ENCODE measurements around the gene MAP3K6.

Gene MAP3K6

DNA sequence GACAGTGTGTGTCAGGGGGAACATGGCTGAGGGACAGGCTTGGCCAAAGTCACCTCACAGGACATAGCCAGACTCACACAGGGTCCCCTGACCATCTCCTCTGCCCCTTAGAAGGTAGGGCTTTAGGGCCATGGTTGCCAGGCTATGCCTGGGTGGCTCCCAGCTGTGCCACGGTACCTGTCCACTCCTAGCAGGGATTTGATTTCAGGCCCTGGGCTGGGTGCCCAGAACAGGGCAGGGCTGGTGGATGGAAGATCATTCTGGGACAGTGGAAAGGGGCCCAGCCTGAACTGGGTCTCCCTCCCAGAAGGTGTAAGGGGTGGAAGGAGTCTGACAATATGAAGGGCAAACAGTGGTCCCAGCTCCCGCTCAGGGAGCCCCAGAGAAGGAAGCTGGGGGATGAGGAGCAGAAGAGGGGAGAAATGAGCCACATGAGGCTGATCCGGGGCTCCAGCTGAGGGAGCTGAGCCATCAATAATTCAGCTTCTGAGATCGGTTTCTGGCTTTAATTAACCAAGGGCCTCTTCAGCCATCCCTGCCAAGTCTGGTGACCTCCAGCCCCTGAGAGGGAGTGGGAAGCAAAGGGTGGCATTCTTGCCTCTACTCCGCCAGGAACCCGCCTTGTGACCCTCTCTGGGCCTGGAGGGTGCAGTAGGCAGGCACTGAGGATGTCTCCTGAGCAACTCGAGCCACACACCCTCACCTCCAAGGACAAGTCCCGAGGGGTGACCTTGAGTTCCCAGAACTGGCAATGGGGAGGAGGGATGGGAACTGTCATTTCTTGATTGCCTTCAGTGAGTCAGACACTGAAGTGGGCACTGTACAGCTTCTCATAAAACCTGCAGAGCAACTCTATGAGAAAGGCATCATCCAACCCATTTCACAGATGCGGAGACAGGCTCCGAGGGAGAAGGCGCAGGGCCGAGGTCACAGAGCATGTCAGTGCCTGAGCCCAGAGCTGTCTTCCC lies 14.3 kb upstream of the MAP3K6 start:
- Mint-ChIP-seq H3K27ac (ENCODE audit: low read depth) (peak overlapping the region; percentile 16), H3K4me1 (no peaks in the 10 kb centered on the region), H3K27me3 (no peaks in the 10 kb centered on the region), H3K4me3 (no peak overlapping the region), H3K36me3 (ENCODE audit: insufficient read depth) (peaks cover 1% of the 10 kb centered on the region), H3K9me3 (no peaks in the 10 kb centered on the region)
- ATAC-seq (replicated peaks; ENCODE audit: extremely low read depth, poor library complexity, severe bottlenecking) (no peak), DNase-seq (ENCODE audit: low spot score in 2 of 2) (no peak)

GRCh38 chr1:27380224-27380623 lies 13.5 kb upstream of the MAP3K6 start:
- no peaks in the 10 kb centered on the region for H3K4me1 Mint-ChIP-seq
- no peaks in the 10 kb centered on the region for H3K9me3 Mint-ChIP-seq
- no peaks in the 10 kb centered on the region for H3K27me3 Mint-ChIP-seq
- ATAC-seq (replicated peaks; ENCODE audit: extremely low read depth, poor library complexity, severe bottlenecking) (no peak), DNase-seq (ENCODE audit: low spot score in 2 of 2) (no peak)
- peaks cover 1% of the 10 kb centered on the region for H3K36me3 Mint-ChIP-seq (ENCODE audit: insufficient read depth)
- no peak overlapping the region for H3K27ac Mint-ChIP-seq (ENCODE audit: low read depth)
- no peak overlapping the region for H3K4me3 Mint-ChIP-seq

GRCh38 chr1:27379564-27380122 lies 12.9 kb upstream of the MAP3K6 start:
- Mint-ChIP-seq H3K27ac (ENCODE audit: low read depth) (no peak overlapping the region), H3K4me3 (no peak overlapping the region), H3K9me3 (no peaks in the 10 kb centered on the region)

DNA sequence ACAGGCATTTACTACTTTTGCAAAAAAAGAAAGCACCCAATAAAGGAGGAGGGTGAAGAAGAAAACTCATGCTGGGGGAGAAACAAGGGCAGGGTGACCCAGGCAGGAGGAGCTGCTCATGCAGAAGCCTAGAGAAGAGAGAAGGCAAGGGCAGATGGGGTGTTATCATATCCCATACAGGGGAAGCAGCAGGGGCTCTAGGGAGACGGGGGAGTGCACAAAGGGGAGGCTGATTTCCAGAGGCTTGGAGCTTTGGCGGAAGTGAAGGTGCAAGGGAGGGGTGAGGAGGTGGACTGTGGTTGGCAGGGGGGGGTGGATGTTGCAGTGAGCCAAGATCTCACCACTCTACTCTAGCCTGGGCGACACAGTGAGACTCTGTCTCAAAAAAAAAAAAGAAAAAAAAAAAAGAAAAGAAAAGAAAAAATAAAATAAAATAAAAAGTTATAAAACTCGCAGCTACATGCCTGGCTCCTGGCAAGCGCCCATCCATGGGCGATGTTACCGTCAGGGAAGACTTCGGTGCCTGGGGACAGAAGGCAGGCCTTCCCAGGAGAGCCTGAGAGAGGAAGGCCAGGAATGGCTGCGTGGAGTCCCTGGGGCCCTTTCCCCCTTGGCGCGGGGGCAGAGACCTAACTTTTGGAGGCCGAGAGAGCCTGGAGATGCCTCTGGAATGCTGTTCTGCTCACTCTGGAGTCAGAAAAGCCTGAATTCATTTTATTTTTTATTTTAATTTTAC lies 11.2 kb upstream of the MAP3K6 start:
- no peak for ATAC-seq (replicated peaks; ENCODE audit: extremely low read depth, poor library complexity, severe bottlenecking)
- H3K4me1 Mint-ChIP-seq, result no peaks in the 10 kb centered on the region
- H3K36me3 Mint-ChIP-seq (ENCODE audit: insufficient read depth), result peaks cover 1% of the 10 kb centered on the region
- no peak for DNase-seq (ENCODE audit: low spot score in 2 of 2)
- no peaks in the 10 kb centered on the region for H3K27me3 Mint-ChIP-seq
- H3K4me3 Mint-ChIP-seq, result no peak overlapping the region
- H3K27ac Mint-ChIP-seq (ENCODE audit: low read depth), result no peak overlapping the region
- no peaks in the 10 kb centered on the region for H3K9me3 Mint-ChIP-seq

More at GRCh38 chr1:27379564-27380122, 12.9 kb upstream of the MAP3K6 start:
- DNase-seq (ENCODE audit: low spot score in 2 of 2) (no peak), ATAC-seq (replicated peaks; ENCODE audit: extremely low read depth, poor library complexity, severe bottlenecking) (no peak)
- Mint-ChIP-seq H3K4me1 (no peaks in the 10 kb centered on the region), H3K36me3 (ENCODE audit: insufficient read depth) (peaks cover 1% of the 10 kb centered on the region), H3K27me3 (no peaks in the 10 kb centered on the region)

DNA sequence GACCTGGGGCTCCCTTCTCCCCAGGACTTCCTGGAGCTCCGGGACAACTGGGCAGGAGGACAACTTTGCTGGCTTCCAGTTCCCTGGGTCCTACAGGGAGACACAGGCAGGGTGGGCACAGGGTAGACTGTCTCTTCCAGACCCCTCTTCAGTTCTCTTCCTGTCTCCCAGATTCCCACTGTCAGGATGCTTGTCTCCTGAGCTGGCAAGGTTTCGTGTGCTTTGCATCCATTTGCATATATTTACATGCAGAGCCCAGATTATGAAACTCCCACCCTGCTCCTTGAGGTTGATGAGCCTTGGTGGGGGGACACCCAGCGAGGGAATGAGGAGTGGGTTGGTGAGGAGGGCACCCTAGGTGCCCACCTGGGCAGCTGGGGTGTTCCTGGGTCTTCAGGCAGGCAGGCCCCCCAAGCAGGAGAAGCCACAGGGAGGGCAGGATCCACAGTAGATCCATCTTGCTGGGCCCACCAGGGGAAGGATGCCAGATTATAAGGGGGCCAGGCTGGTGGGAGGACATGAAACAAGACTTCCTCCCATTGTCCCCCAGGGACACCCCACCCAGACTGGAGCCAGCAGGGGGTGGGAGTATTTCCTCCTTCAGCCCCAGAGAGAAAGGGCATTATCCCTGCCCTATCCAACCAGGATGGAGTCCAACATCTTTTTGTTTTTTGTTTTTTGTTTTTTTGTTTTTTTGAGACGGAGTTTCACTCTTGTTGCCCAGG lies 7.8 kb upstream of the MAP3K6 start, which contains the start of gene FCN3:
Gene FCN3, minus strand, starts transcription at position 463 of the 725 bp plus-strand sequence. Its CDS starts 6 bp downstream, at position 457.
- ATAC-seq (replicated peaks; ENCODE audit: extremely low read depth, poor library complexity, severe bottlenecking) (no peak), DNase-seq (ENCODE audit: low spot score in 2 of 2) (no peak)
- Mint-ChIP-seq H3K36me3 (ENCODE audit: insufficient read depth) (no peaks in the 10 kb centered on the region), H3K27ac (ENCODE audit: low read depth) (no peak within 1 kb of the TSS), H3K4me3 (no peak within 1 kb of the TSS), H3K27me3 (no peaks in the 10 kb centered on the region), H3K4me1 (no peaks in the 10 kb centered on the region), H3K9me3 (no peaks in the 10 kb centered on the region)

DNA sequence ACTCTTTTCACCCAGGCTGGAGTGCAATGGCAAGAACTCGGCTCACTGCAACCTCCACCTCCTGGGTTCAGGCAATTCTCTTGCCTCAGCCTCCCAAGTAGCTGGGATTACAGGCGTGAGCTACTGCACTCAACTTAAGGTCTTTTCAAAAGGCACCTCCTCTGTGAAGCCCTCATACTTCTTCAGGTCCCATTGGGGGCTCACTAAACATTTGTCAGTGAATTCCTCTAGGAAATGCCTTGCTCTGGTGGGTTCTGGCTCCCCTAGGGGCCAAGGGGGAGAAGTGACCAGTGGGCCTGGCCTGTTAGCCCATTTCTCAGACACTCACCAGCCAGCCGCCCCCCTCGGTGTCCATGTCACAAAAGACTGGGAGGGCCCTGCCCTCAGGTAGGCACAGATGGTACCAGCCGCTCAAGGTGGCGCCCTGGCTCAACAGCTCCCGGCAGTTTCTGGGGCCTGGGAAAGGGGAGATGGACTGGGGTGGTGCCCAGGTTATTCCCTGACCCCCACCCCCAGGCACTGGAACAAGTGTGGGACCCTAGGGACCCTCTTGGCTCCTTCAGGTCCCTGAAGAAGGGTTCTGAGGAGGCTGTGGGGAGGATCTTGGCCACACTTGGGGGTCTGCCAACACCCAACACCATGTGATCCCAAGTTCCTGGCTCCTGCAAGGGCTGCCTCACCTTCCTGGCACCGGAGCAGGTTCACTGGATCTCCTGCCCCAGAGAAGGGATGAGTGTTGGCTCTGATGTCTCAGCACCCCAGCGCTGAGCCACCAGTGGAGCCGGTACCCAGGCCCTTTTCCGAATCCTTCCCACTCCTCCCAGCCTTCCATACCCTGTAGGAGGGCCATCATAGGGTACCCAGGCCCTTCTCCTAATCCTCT lies 6.3 kb upstream of the MAP3K6 start:
- Mint-ChIP-seq H3K27me3 (no peaks in the 10 kb centered on the region), H3K4me1 (peaks cover 8% of the 10 kb centered on the region), H3K9me3 (no peaks in the 10 kb centered on the region), H3K27ac (ENCODE audit: low read depth) (no peak overlapping the region), H3K36me3 (ENCODE audit: insufficient read depth) (no peaks in the 10 kb centered on the region), H3K4me3 (no peak overlapping the region)
- ATAC-seq (replicated peaks; ENCODE audit: extremely low read depth, poor library complexity, severe bottlenecking) (no peak), DNase-seq (ENCODE audit: low spot score in 2 of 2) (no peak)

DNA sequence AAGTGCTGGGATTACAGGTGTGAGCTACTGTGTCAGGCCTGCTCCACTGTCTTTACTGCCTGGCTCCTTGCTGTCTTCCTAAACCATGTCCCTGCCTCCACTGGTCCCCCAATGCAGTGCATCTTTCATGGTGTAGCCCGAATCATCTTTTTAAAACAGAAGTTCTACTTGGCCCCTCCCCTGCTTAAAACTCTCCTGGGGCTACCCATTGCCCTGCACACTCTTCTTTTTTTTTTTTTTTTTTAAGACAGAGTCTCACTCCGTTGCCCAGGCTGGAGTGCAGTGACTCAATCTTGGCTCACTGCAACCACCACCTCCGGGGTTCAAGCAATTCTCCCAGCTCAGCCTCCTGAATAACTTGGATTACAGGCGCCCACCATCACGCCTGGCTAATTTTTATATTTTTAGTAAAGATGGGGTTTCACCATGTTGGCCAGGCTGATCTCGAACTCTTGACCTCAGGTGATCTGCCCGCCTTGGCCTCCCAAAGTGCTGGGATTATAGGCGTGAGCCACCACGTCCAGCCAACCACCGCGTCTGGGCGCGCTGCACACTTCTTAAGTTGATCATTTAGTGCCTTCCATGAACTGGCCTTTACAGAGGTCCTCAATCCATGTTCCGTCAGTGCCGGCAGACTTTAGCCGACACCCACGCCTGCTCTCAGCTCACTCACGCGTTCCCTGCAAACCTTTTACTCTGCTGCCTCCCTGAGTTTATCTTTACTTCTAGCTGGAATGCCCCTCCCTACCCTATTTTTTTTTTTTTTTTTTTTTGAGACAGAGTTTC lies 5.5 kb upstream of the MAP3K6 start:
- ATAC-seq (replicated peaks; ENCODE audit: extremely low read depth, poor library complexity, severe bottlenecking) (no peak), DNase-seq (ENCODE audit: low spot score in 2 of 2) (no peak)
- Mint-ChIP-seq H3K27ac (ENCODE audit: low read depth) (no peak overlapping the region), H3K9me3 (no peaks in the 10 kb centered on the region), H3K4me1 (peaks cover 8% of the 10 kb centered on the region), H3K36me3 (ENCODE audit: insufficient read depth) (no peaks in the 10 kb centered on the region), H3K27me3 (no peaks in the 10 kb centered on the region), H3K4me3 (no peak overlapping the region)

DNA sequence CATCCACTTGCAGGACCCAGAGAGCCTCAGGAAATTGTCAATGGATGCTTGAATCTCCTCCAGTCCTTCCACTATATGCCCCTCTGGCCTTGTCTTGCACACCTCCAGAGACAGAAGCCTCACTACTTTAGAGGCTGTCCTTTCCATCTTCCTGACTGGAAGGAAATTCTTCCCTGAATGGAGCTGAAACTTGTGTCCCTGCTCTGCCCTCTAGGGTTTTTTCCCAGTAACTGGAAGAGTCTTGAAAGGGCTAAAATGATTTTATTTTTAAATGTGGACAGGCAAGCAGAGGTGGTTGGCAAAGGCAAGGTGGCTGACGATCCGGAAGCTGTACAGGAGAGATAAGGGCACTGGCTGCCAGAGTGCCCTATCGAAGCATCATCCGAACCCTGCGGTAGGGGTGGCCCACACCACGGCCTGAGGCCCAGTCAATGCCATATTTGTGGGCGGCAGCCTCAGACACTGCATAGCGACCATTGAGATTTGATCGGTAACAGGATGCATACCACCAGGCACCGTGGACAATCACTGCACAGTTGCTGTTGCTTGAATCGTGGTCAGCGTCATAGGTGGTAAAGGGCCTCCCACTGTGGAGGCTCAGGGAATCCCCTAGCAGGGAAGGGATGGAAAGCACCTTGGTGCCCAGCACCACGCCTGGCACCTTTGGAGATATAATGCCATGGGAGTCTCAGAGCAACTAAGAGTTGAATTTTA lies 2.3 kb upstream of the MAP3K6 start:
- DNase-seq (ENCODE audit: low spot score in 2 of 2) (no peak), ATAC-seq (replicated peaks; ENCODE audit: extremely low read depth, poor library complexity, severe bottlenecking) (no peak)
- H3K4me1 Mint-ChIP-seq, result peaks cover 27% of the 10 kb centered on the region
- no peaks in the 10 kb centered on the region for H3K9me3 Mint-ChIP-seq
- H3K36me3 Mint-ChIP-seq (ENCODE audit: insufficient read depth), result no peaks in the 10 kb centered on the region
- H3K27ac Mint-ChIP-seq (ENCODE audit: low read depth), result no peak overlapping the region
- no peaks in the 10 kb centered on the region for H3K27me3 Mint-ChIP-seq
- H3K4me3 Mint-ChIP-seq, result no peak overlapping the region

- H3K27ac Mint-ChIP-seq (ENCODE audit: low read depth), result no peak overlapping the region
- H3K4me3 Mint-ChIP-seq, result peak overlapping the region; percentile 75
- H3K27me3 Mint-ChIP-seq, result no peaks in the 10 kb centered on the region
- no peaks in the 10 kb centered on the region for H3K36me3 Mint-ChIP-seq (ENCODE audit: insufficient read depth)
- DNase-seq (ENCODE audit: low spot score in 2 of 2) (no peak), ATAC-seq (replicated peaks; ENCODE audit: extremely low read depth, poor library complexity, severe bottlenecking) (no peak)
- H3K9me3 Mint-ChIP-seq, result no peaks in the 10 kb centered on the region
- H3K4me1 Mint-ChIP-seq, result peaks cover 28% of the 10 kb centered on the region
Measured at GRCh38 chr1:27367160-27367650, 444 bp upstream of the MAP3K6 start.

DNA sequence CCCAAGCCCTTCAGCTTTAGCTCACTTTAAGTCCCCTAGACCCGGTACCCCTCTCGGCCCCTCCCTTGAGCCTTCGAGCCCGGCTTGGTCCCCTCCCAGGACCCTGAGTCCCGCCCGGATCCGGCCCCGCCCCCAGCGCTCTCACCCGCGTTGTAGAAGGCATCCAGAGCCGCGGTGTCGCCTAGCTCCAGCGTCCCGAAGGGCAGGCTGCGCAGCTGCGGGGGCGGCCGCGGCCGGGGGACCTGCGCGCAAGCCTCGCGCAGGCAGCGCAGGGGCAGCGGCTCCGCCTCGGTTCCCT lies 699 bp downstream of the MAP3K6 start:
- Mint-ChIP-seq H3K36me3 (ENCODE audit: insufficient read depth) (no peaks in the 10 kb centered on the region), H3K9me3 (no peaks in the 10 kb centered on the region), H3K4me1 (peaks cover 28% of the 10 kb centered on the region), H3K27ac (ENCODE audit: low read depth) (no peak overlapping the region), H3K4me3 (peak overlapping the region; percentile 85), H3K27me3 (no peaks in the 10 kb centered on the region)
- ATAC-seq (replicated peaks; ENCODE audit: extremely low read depth, poor library complexity, severe bottlenecking) (peak; percentile 53), DNase-seq (ENCODE audit: low spot score in 2 of 2) (peak; percentile 36 to 39)
